Central memory CD4-positive, alpha-beta T cell (primary cell): ENCODE results near the gene LAG3.

ENCODE experiments used
- DNase-seq: peaks from one replicate; pipeline ENCODE4 v3.0.0; 2022

The LAG3 gene

GRCh38 chr12:6772726-6773589 lies 638 bp downstream of the LAG3 start:
- DNase-seq, result no peak

GRCh38 chr12:6773590-6774351 lies 1.5 kb downstream of the LAG3 start:
- no peak for DNase-seq

GRCh38 chr12:6774499-6775062 lies 2.3 kb downstream of the LAG3 start:
- peak; percentile 46 for DNase-seq

GRCh38 chr12:6775185-6776174 lies 3.2 kb downstream of the LAG3 start:
- DNase-seq, result no peak

DNA sequence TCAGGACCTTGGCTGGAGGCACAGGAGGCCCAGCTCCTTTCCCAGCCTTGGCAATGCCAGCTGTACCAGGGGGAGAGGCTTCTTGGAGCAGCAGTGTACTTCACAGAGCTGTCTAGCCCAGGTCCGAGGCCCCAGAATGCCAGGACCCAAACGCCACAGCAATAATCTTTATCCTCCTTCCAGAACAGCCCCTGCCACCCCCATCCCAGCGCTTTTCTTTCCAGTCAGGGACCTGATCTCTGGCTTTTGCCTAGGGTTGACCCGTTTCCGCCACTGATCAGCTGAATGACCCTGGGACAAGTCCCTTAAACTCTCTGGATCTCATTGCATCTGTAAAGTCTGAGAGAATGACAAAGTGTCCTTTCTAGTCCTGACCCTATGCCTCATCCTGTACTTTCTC lies 5.1 kb downstream of the LAG3 start:
- DNase-seq, result no peak

DNA sequence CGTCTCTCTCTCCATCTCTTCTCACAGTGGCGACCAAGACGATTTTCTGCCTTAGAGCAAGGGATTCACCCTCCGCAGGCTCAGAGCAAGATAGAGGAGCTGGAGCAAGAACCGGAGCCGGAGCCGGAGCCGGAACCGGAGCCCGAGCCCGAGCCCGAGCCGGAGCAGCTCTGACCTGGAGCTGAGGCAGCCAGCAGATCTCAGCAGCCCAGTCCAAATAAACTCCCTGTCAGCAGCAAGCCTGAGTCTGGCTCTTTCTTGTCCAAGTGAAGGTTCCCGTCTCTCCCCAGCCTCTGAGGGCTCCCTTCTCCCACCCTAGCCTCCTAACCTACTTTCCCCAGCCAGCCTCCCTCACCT lies 5.9 kb downstream of the LAG3 start:
- no peak for DNase-seq

DNA sequence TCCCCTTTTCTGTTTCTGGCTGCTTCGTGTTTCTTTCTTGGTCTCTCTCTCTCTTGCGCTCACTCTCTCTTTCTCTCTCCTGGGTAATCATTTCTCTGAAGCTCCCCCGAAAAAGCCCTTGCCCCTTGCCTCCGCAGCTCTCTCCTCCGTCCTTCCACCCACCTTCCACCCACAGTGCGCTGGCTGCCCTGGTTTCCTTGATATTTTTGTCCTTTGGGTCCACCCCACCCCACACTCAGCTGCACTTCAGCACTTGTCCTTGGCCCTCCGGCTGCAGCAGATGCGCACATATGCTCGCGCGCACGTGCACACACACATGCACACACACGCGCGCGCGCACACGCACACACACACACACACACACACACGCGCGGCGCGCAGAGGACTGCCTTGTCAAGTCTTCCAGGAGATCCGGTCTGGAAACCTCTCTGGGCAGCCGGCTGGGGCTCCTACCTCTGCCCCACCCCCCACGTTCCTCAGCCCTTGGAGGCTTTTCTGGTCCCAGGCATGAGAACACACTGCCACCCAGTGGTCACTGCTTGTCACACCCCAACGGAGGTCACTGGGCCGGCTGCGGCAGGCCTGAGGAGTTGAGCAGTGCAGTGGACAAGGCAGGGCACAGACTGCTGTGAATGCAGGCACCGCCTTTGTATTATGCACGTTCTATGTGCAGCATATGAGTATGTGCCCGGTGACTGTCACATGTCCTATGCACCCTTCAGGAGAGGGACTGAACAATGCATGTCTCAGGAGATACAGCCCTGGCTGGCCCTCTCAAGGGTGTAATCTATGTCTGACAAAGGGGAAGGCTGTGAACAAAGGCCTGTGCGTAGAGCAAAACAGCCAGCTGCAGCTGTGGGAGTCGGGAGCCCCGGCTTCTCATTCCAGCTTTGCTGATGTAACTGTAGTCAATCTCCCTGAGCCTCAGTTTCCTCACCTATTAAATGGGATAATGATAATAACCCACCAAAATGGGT lies 6.5 kb downstream of the LAG3 start:
- peak; percentile 81 for DNase-seq

GRCh38 chr12:6779708-6780432 lies 7.5 kb downstream of the LAG3 start:
- no peak for DNase-seq

GRCh38 chr12:6780573-6780972 lies 8.3 kb downstream of the LAG3 start:
- DNase-seq, result no peak

- no peak for DNase-seq
These were observed 9.8 kb downstream of the LAG3 start for GRCh38 chr12:6782119-6782518.

DNA sequence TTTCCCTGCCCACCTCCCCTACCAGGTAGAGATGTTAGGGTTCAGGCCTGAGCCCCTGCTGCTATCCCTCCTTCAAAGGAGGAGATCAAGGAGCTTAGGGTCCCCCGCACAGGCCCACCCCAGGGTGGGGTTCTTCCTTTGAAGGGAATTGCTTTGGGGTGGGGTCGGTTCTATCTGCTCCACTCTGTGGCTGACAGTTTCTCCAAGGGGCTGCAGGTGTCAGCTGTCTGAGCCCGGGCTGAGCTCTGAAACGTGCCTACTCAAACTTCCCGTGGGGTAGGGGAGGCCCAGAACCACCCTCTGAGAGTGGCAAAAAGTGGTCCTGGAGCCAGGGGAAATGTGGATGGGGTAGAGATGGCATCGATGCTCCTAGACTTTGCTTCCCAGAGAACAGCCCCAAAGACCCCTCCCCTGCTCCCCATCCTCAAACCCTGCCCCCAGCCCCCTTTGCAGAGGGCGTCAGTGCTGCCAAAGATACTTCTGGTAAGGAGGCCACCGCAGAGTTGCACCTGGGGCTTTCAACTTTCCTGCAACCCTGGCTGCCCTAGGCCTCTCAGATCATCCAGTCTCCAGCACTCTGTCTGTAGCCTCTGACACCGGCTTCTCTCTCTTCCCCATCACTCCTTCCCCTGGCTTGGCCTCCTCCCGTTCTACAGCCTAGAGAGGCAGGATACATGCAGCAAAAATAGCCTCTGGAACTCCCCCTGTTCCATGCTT lies 10.7 kb downstream of the LAG3 start:
- no peak for DNase-seq

DNA sequence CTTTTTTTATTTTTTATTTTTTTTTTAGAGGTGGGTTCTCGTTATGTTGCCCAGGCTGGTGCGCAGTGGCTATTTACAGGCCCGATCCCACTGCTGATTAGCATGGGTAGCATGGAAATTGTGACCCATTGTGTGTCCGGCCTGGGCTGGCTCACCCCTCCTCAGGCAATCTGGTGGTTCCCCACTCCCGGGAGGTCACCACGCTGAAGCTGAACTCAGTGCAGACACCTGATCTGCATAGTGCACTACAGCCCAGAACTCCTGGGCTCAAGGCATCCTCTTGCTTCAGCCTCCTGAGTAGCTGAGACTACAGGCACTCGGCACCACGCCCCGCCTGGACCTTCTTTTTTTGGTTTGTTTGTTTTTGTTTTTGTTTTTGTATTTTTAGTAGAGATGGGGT lies 11.5 kb downstream of the LAG3 start:
- DNase-seq, result no peak

GRCh38 chr12:6784296-6784695 lies 12.0 kb downstream of the LAG3 start:
- no peak for DNase-seq

GRCh38 chr12:6784761-6785160 lies 12.4 kb downstream of the LAG3 start:
- DNase-seq, result no peak

DNA sequence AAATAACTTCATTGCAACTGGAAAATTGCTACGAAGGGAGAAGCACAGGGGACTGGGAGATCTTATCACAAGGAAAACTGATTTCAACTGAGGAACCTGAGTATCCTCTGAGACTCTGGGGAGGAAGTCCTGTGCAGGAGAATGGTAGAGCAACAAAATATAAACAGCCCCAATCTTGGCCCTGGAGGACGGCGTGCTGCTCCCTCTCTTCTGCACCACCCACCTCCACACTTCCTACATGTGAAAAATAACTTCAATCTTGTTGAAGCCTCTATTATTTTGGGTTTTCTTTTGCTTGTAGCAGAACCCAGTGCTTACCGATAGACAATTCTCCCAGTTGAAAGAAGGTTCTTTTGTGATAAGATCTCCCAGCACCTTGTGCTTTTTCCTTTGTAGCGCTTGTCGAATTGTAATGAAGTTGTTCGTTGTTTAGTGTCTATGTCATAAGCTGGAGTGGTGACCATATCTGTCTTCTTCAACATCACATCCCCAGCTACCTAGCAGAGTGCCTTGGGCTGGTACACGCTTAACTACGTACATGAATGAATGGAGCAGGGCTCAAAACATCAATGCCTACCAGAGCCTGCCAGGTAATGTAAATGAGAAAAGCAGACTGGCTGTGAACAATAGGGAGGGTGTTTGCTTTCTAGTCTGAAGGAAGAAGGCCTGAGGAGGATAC lies 14.2 kb downstream of the LAG3 start:
- peak; percentile 72 for DNase-seq

DNA sequence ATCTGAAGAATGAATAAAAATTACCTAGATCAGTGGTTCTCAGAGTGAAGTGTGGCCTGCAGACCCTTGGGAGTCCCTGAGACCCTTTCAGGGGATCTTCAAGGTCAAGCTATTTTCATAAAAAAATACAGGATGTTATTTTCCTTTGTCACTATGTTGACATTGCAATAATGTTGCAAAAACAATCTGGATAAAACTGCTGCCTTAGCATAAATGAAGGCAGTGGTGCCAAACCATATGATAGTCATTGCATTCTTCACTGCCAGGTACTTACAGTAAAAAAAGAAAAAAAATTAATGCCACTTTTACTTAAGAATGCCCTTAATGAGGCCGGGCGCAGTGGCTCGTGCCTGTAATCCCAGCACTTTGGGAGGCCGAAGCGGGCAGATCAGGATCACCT lies 15.0 kb downstream of the LAG3 start:
- no peak for DNase-seq

DNA sequence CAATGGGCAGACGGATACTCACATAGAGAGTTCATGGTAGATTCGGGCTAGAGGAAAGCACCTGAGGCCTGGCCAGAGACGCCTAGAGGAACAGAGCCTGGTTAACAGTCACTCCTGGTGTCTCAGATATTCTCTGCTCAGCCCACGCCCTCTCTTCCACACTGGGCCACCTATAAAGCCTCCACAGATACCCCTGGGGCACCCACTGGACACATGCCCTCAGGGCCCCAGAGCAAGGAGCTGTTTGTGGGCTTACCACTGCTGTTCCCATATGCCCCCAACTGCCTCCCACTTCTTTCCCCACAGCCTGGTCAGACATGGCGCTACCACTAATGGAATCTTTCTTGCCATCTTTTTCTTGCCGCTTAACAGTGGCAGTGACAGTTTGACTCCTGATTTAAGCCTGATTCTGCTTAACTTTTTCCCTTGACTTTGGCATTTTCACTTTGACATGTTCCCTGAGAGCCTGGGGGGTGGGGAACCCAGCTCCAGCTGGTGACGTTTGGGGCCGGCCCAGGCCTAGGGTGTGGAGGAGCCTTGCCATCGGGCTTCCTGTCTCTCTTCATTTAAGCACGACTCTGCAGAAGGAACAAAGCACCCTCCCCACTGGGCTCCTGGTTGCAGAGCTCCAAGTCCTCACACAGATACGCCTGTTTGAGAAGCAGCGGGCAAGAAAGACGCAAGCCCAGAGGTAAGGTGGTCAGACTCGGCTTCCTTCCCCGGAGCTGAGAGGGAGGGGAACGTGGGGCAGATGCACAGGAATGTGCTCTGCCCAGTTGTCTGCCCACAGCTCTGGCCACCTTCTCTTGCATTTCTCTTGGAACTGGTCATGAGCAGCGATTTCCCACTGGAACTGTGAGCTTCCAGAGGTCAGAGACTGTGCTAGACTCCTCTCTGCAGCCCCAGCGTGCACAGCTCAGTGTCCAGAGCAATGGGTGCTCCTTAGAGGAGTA lies 16.9 kb downstream of the LAG3 start, which contains the start of gene CD4:
TSS of gene CD4 (plus strand) at position 557 of the 953 bp plus-strand sequence. CDS start 10,611 bp downstream, outside the sequence.
- DNase-seq, result peak; percentile 77
